Coronary artery (tissue), 2 donors: ENCODE measurements around the gene RAET1G.
"Not testable (repeated sequence)": the region's sequence is repeated elsewhere in the genome, so short reads cannot be mapped to it uniquely, and the experiment has no call there.

Experiments
- DNase-seq: peaks from one replicate; pipeline ENCODE4 v3.0.0-alpha.2; 2017; ENCODE audit warnings: low spot score
- H3K27ac ChIP-seq, 2 donors: fragments of 200-600 bp; sonication (generic); one replicate each; pipeline ENCODE4 v1.5.1; 2016 to 2019
- H3K4me3 ChIP-seq: fragments of 200-600 bp; sonication (generic); 2 replicates; pipeline ENCODE4 v1.5.1; 2016; ENCODE audit warnings: mild to moderate bottlenecking, moderate library complexity
- TF ChIP-seq, protein P1 (sequence below): fragments of 200-600 bp; sonication (generic); IDR thresholded peaks from one replicate; pipeline ENCODE4 v1.5.1; 2019; ENCODE audit warnings: antibody characterized with exemption

RAET1G gene

DNA sequence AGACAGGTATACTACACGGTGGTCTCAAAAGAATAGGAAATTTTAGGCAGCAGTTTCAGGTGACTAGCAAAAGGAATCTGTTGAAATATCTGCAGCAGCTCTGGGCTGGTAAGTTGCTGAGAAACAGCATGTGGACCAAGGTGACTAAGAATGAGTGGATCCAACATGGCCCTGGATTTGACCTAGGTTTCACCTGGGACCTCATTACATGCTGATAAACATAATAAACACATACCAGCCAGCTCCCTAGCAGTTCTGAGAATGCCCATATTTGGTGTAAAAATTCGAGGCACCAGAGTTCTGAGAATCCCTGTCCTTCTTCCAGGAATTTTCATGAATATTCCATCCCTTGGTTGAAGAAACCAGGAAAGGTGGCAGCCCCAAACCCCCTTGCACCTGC lies 30.5 kb upstream of the RAET1G start:
- peak; percentile 22 for DNase-seq
- H3K27ac ChIP-seq, H3K4me3 ChIP-seq: not testable (repeated sequence)

DNA sequence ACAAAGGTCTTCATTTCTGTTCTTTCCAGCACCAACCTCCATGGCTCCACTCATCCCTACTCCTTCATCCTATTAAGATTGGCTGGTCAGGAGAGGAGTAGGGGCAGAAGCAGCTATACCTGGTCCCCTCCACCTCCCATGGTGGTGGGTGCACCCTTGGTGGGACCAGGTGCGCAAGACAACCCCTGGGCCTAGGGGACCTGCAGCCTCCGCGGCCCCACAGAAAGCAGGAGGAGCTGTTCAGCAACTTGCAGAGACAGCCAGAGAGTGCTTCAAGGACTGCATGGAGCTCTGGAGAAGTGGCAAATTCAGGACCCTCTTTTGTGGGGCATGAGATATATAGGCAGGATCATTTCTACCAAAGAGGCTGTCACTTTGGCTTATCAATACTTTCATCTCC lies 28.7 kb upstream of the RAET1G start:
- H3K27ac ChIP-seq: no peak overlapping the region
- TF ChIP-seq, protein P1, sequence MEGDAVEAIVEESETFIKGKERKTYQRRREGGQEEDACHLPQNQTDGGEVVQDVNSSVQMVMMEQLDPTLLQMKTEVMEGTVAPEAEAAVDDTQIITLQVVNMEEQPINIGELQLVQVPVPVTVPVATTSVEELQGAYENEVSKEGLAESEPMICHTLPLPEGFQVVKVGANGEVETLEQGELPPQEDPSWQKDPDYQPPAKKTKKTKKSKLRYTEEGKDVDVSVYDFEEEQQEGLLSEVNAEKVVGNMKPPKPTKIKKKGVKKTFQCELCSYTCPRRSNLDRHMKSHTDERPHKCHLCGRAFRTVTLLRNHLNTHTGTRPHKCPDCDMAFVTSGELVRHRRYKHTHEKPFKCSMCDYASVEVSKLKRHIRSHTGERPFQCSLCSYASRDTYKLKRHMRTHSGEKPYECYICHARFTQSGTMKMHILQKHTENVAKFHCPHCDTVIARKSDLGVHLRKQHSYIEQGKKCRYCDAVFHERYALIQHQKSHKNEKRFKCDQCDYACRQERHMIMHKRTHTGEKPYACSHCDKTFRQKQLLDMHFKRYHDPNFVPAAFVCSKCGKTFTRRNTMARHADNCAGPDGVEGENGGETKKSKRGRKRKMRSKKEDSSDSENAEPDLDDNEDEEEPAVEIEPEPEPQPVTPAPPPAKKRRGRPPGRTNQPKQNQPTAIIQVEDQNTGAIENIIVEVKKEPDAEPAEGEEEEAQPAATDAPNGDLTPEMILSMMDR: no peak
- DNase-seq: peak; percentile 63
- no peak overlapping the region for H3K4me3 ChIP-seq

DNA sequence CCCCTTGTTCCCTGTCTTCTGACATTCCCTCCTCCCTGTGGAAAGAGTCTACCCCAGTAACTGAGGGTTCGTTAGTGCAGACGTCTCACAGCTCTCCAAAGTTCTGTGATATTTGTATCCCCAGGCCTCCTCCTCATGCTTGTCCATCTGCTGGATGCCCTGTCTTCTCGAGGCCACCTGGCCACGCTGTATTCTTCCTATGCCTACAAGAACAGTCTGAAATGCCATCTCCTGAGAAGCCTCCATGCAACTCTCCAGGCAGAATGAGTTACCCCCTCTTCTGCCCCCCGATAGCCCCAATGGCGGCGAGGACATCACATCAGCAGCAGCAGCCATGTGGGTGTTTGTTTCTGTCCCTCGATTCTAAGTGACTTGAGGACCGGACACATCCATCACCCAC lies 28.2 kb upstream of the RAET1G start:
- Histone ChIP-seq H3K27ac (no peak overlapping the region), H3K4me3 (no peak overlapping the region)
- DNase-seq: peak; percentile 21
- TF ChIP-seq, protein P1: no peak

DNA sequence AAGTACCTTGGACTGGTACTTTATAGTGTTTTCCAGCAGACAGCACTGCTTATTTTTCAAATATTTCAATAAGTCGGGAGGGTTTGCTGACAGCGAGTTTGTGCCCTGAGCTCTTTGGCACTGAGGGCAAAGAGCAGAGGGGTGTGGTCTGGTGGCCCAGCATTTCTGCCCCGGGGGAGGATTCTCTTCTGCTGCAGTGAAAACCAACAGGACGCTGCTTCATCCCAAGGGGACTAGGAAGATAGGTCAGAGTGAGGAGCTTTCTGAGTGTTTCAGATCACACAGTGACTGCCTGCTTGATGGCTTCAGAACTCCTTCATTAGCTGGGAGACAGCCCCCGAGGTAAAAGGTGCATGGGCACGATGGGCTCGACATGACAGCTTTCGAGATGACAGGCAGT lies 27.5 kb upstream of the RAET1G start:
- TF ChIP-seq, protein P1: no peak
- Histone ChIP-seq H3K4me3 (no peak overlapping the region), H3K27ac (no peak overlapping the region)
- DNase-seq: peak; percentile 52

DNA sequence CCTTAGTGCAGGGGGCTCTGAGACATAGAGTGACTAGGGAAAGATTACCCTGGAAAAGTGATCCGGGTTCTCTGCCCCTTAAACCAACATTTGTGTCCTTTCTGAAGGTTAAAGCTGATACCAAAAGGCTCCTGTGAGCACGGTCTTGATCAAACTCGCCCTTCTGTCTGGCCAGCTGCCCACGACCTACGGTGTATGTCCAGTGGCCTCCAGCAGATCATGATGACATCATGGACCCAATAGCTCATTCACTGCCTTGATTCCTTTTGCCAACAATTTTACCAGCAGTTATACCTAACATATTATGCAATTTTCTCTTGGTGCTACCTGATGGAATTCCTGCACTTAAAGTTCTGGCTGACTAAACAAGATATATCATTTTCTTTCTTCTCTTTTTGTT lies 25.7 kb upstream of the RAET1G start:
- TF ChIP-seq, protein P1: no peak
- no peak overlapping the region for H3K4me3 ChIP-seq
- no peak overlapping the region for H3K27ac ChIP-seq
- DNase-seq: peak; percentile 16

DNA sequence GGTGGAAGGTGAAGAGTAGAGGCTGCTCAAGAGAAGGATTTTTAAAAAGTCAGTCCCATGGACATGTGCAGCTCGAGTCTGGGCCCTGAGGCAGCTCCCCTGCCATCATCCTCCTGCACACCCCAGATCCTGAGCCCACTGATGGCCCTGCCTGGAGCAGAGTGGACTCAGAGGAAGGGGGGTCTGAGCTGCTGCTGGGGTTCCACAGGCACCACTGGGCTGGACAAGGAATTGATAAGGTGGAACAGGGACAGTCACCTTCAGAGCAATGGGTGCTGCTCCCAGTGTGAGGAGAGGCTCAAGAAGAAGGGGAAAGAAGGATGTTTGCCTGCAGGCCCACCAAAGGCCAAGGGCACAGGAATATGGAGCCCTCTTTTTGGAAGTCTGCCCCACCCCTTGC lies 25.1 kb upstream of the RAET1G start:
- no peak overlapping the region for H3K4me3 ChIP-seq
- peak; percentile 38 for DNase-seq
- TF ChIP-seq, protein P1: no peak
- H3K27ac ChIP-seq: no peak overlapping the region

DNA sequence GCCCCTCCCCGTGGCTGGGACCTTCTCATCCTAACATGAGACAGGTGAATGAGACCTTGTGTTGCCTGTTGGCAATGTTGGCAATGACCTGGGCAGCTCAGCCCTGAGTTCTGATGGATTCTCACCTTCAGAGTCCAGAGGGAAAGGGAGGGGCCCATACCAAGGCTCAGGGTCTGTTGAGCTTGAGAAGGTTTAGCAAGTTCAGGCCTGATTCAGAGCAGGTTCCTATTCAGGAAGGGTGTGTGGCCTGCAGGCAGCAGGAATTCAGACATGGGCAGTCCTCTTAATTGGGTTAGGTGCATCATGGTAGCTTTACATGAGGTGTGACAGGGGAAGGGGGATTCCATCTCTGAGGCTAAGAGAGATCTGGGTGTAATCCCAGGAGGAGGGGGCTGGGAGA lies 24.6 kb upstream of the RAET1G start:
- H3K27ac ChIP-seq, H3K4me3 ChIP-seq, DNase-seq: not testable (repeated sequence)

DNA sequence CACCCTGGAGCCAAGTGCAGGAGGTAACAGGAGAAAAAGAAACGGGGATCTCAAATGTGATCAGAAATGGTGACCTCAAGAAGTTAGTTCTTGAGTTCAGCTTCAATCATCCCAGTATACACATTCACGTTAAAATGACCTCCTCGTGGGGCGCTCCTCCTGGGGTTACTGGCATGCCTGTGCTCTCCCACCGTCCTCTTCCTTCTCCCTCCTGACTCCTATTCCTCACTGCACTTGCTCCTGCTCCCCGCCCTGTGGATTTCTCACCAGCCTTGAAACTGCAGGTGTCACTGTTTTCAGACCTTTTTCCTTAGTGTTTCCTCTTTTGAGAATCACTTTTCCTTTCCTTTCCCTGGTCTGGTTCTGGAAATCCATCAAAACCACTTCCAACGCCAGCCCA lies 23.7 kb upstream of the RAET1G start:
- H3K4me3 ChIP-seq, H3K27ac ChIP-seq: not testable (repeated sequence)
- peak; percentile 17 for DNase-seq

DNA sequence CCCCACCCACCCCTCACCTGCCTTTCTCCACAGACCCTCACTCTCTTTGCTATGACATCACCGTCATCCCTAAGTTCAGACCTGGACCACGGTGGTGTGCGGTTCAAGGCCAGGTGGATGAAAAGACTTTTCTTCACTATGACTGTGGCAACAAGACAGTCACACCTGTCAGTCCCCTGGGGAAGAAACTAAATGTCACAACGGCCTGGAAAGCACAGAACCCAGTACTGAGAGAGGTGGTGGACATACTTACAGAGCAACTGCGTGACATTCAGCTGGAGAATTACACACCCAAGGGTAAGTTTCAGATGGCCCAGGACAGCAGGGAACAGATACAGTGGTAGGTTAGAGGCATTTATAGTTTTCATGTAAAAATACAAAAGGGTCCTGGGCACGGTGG lies 22.4 kb upstream of the RAET1G start:
- not testable (repeated sequence) for H3K27ac ChIP-seq, DNase-seq, H3K4me3 ChIP-seq

DNA sequence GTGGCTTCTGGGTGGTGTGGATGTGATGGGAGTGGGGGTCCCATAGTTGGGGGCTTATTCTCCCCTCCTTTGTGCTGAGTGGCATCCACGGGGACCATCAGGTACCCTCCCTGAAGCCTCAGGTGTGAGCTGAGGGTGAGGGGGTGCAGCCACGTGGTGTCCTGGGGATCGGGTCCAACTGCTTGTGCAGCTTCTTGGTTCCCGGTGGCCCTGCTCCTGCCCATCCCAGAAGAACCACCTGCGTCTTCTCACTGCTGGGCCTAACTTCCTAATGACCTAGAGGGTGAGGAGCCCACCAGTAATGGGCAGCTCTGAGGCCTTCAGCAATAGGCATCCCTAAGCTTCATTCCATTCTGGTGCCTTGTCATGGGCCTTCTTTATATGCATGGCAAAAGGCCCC lies 20.4 kb upstream of the RAET1G start:
- DNase-seq: peak; percentile 41

More for the DNA sequence above, 20.4 kb upstream of the RAET1G start:
- not testable (repeated sequence) for H3K27ac ChIP-seq, H3K4me3 ChIP-seq
